HG02981 (cell line): Measurements from ENCODE around the gene ATP5PD.

Experiments used
- ATAC-seq: cut with Tn5 transposase; IDR thresholded peaks from one replicate; pipeline ENCODE4 v1.9.1; 2021; ENCODE audit warnings: mild to moderate bottlenecking, moderate library complexity; ENCODE audit not compliant: unreplicated experiment

ATP5PD gene

GRCh38 chr17:75046407-75047289 is at the start of gene ATP5PD, which contains the start of gene KCTD2:
Gene ATP5PD, minus strand, starts transcription at chr17:75046969. Its CDS starts 4,319 bp downstream, at chr17:75042650.
Gene KCTD2, plus strand, starts transcription at chr17:75047225. Its CDS starts 26 bp downstream, at chr17:75047251.
- ATAC-seq = peak; percentile 96

- no peak for ATAC-seq
Observed at GRCh38 chr17:75096082-75096625, 49.4 kb upstream of the ATP5PD start.

- ATAC-seq = no peak
Observed at GRCh38 chr17:75094871-75095399, 48.2 kb upstream of the ATP5PD start.

- ATAC-seq = no peak
Observed at GRCh38 chr17:75093548-75094158, 46.9 kb upstream of the ATP5PD start.

- no peak for ATAC-seq
Observed at GRCh38 chr17:75091855-75092327, 45.1 kb upstream of the ATP5PD start.

GRCh38 chr17:75090871-75091854 is 44.4 kb upstream of the ATP5PD start:
- ATAC-seq = no peak

- ATAC-seq = no peak
Observed at GRCh38 chr17:75088465-75089417, 42.0 kb upstream of the ATP5PD start.

- ATAC-seq = no peak
Observed at GRCh38 chr17:75087558-75088453, 41.0 kb upstream of the ATP5PD start, which contains the start of gene SLC16A5. Gene SLC16A5, plus strand, starts transcription at chr17:75087954. Its CDS starts 5,683 bp downstream, at chr17:75093637.

GRCh38 chr17:75087182-75087557 is 40.4 kb upstream of the ATP5PD start:
- no peak for ATAC-seq

- no peak for ATAC-seq
Observed at GRCh38 chr17:75086496-75087181, 39.9 kb upstream of the ATP5PD start.

- ATAC-seq = no peak
Observed at GRCh38 chr17:75084039-75084660, 37.4 kb upstream of the ATP5PD start.

GRCh38 chr17:75082683-75083082 is 35.9 kb upstream of the ATP5PD start:
- ATAC-seq = no peak

GRCh38 chr17:75081611-75082540 is 35.1 kb upstream of the ATP5PD start:
- ATAC-seq = no peak

- peak; percentile 10 for ATAC-seq
Observed at GRCh38 chr17:75079023-75079373, 32.2 kb upstream of the ATP5PD start.

- ATAC-seq = peak; percentile 53
Observed at GRCh38 chr17:75078284-75079022, 31.7 kb upstream of the ATP5PD start.
